AG09309 (cell line): ENCODE data around the gene RSRC1.

ENCODE experiments used
- DNase-seq: peaks from one replicate; pipeline ENCODE4 v3.0.0-alpha.2; 2010; ENCODE audit warnings: low read depth
- H3K4me3 ChIP-seq: 2 replicates; pipeline ENCODE4 v1.5.1; 2011; ENCODE audit warnings: mild to moderate bottlenecking, low read depth, low read length, moderate library complexity; ENCODE audit not compliant: control insufficient read depth
- TF ChIP-seq, protein P1 (sequence below): IDR thresholded peaks from 2 replicates; pipeline ENCODE4 v1.5.1; 2011; ENCODE audit warnings: mild to moderate bottlenecking, low read depth, low read length, inconsistent platforms; ENCODE audit not compliant: insufficient read depth, control insufficient read depth; ENCODE audit errors: missing control alignments

RSRC1 gene

DNA sequence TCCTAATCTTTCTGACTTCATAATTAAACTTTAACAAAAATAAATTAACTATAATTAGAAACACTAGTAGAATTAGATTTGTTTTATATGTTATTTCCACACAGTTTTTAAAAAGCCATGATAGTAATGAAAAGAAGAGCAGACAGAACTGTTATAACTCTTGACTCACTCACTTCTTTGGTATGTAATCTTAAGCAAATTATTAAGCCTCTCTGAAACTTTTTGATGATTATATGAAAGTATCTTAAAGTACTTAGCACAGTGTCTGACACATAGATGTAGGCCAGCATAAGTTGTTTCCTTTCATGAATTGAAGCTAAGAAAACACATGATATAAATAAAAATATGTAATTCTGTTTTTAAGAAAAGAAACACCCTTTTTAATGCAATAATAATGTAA lies 337.5 kb downstream of the RSRC1 start:
- TF ChIP-seq, protein P1, sequence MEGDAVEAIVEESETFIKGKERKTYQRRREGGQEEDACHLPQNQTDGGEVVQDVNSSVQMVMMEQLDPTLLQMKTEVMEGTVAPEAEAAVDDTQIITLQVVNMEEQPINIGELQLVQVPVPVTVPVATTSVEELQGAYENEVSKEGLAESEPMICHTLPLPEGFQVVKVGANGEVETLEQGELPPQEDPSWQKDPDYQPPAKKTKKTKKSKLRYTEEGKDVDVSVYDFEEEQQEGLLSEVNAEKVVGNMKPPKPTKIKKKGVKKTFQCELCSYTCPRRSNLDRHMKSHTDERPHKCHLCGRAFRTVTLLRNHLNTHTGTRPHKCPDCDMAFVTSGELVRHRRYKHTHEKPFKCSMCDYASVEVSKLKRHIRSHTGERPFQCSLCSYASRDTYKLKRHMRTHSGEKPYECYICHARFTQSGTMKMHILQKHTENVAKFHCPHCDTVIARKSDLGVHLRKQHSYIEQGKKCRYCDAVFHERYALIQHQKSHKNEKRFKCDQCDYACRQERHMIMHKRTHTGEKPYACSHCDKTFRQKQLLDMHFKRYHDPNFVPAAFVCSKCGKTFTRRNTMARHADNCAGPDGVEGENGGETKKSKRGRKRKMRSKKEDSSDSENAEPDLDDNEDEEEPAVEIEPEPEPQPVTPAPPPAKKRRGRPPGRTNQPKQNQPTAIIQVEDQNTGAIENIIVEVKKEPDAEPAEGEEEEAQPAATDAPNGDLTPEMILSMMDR: no peak
- no peak overlapping the region for H3K4me3 ChIP-seq
- no peak for DNase-seq

DNA sequence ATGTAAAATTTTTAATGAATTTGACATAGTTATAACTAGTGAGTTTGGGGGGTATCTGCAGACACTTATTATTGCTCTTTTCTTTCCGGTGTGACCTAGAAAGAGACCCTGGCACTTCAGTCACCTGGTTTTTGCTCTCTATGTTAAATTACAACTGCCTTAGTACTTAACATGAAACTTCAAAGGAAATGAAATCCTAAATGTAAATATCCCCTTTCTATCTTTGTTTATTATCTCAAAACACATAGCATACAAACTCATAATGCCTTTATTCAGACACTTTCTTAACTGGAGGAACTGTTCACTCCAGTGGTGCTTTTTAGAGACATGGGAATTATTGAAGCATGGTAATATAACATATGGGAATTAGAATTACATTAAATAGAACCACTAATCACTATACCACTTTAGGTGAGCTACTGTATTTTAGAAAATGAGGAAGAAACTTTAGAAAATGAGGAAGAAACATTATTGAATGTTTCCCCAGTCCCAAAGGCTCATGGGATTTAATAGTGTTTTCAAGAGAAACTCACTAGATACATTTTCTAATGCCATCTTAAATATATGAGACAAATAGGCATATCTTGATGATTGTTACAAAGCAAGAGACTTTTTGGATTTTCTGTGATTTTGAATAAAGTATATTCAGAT lies 341.6 kb downstream of the RSRC1 start:
- no peak for DNase-seq
- H3K4me3 ChIP-seq: no peak overlapping the region
- TF ChIP-seq, protein P1: no peak

DNA sequence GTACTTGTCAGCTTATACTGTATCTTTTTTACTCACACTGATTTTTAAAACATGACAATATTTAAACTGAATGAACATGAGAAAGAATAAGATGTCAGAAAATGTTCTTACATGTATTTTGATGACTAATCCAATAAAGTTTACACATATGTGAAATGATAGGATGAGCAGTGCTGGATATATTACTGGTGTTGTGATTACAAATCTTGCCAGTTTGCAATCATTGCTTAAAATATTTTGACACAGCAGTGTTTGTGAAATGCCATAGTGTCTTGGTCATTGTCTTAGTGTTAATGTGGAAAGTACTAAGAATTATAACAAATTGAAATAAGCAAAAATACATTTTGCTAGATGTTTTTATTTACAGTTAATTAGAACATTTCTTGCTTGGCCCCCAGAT lies 342.4 kb downstream of the RSRC1 start:
- TF ChIP-seq, protein P1: no peak
- no peak for DNase-seq
- no peak overlapping the region for H3K4me3 ChIP-seq

DNA sequence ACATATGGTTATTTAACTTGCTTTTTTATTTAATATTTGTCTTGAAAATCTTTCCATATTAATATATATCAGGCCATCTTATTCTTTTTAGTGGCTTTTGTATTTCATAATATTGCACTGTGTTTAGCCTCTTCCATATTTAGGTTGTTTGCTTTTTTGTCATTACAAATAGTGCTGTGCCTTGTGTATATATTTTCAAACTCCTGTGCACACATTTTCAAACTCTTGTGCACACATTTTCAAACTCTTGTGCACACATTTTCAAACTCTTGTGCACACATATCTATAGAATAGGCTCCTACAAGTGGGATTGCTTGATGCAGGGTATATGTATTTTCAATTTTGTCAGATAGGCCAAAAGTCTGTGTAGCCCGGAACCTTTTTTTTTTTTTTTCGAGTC lies 343.1 kb downstream of the RSRC1 start:
- DNase-seq: no peak
- TF ChIP-seq, protein P1: no peak
- H3K4me3 ChIP-seq: no peak overlapping the region

DNA sequence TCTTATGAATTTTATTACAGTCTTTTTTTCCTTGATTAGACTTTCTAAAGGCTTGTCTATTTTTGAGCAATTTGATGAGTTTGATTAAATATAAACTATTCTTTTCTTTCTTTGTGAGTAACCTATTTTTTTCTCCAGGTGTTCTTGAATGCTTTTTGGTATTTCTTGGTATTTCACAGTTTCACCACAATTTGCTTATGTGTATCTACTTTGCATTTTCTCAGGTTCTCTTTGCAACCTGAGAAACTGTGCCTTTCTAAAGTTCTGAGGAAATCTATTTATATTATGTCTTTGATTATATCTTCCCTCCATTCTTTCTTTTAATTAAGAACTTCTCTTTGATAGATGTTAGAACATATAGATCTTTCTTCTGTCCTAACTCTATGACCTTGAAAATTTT lies 344.0 kb downstream of the RSRC1 start:
- H3K4me3 ChIP-seq: no peak overlapping the region
- TF ChIP-seq, protein P1: no peak
- DNase-seq: no peak

DNA sequence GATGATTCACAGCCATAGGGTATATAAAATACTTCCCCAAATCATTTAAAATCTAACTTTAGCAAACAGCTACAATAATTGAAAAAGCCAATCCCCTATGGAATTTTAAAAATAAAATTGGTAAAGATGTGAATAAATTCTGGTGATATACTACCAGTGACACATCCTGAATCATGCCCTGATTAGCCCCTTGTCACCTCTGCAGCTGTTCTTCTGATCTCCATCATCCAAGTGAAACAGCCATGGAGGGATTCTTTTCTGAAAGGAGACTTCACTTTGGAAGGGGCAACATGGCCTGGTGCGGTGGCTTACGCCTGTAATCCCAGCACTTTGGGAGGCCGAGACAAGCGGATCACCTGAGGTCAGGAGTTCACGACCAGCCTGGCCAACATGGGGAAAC lies 345.5 kb downstream of the RSRC1 start:
- TF ChIP-seq, protein P1: no peak
- DNase-seq: no peak

More for the DNA sequence above, 345.5 kb downstream of the RSRC1 start:
- no peak overlapping the region for H3K4me3 ChIP-seq
